GM12875 (cell line): ENCODE results near the gene STARD3.

Experiments
- H3K4me3 ChIP-seq: one replicate; pipeline ENCODE4 v1.5.1; 2011; ENCODE audit warnings: low read depth, low read length, control low read depth
- TF ChIP-seq, protein P1 (sequence below): IDR thresholded peaks from 2 replicates; pipeline ENCODE4 v1.5.1; 2011; ENCODE audit warnings: low read depth, mild to moderate bottlenecking, control low read depth, inconsistent platforms, low read length, moderate library complexity, borderline replicate concordance; ENCODE audit not compliant: insufficient read depth

Gene STARD3

DNA sequence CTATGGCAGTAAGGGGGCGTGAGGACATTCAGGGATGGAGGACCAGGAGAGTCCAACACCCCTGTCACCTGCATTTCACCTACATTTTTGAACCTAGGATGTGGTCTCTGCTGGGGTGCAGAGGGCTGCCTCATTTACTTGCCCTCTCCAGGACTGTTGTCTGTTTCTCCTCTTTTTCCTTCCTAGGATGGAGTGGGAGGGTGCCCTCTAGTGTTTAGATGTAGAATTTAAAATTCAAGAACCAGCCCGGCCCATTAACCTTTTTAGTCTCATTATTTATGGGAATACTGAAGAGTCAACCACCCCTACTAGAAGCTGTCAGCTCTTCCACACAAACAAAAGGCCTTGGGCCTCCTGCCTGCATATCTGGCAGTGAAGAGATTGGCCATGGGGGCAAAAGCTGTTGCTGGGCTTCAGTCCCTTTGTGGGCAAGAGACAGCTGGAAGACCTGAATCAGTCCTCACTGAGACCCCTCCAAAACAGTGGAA is 2.5 kb upstream of the STARD3 start:
- TF ChIP-seq, protein P1, sequence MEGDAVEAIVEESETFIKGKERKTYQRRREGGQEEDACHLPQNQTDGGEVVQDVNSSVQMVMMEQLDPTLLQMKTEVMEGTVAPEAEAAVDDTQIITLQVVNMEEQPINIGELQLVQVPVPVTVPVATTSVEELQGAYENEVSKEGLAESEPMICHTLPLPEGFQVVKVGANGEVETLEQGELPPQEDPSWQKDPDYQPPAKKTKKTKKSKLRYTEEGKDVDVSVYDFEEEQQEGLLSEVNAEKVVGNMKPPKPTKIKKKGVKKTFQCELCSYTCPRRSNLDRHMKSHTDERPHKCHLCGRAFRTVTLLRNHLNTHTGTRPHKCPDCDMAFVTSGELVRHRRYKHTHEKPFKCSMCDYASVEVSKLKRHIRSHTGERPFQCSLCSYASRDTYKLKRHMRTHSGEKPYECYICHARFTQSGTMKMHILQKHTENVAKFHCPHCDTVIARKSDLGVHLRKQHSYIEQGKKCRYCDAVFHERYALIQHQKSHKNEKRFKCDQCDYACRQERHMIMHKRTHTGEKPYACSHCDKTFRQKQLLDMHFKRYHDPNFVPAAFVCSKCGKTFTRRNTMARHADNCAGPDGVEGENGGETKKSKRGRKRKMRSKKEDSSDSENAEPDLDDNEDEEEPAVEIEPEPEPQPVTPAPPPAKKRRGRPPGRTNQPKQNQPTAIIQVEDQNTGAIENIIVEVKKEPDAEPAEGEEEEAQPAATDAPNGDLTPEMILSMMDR = peak; percentile 56; the same call in 1 of the 2 replicates

DNA sequence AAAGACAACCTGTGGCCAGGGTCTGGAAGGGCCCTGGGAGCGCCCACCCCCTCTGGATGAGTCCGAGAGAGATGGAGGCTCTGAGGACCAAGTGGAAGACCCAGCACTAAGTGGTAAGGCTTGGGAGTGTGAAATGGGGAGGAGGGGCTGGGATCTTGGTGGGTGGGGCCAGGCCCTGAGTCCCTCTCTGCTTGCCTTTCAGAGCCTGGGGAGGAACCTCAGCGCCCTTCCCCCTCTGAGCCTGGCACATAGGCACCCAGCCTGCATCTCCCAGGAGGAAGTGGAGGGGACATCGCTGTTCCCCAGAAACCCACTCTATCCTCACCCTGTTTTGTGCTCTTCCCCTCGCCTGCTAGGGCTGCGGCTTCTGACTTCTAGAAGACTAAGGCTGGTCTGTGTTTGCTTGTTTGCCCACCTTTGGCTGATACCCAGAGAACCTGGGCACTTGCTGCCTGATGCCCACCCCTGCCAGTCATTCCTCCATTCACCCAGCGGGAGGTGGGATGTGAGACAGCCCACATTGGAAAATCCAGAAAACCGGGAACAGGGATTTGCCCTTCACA is 1.2 kb upstream of the STARD3 start:
- TF ChIP-seq, protein P1 = no peak
- no peak overlapping the region for H3K4me3 ChIP-seq

More for the DNA sequence above, 2.5 kb upstream of the STARD3 start:
- H3K4me3 ChIP-seq = no peak overlapping the region

DNA sequence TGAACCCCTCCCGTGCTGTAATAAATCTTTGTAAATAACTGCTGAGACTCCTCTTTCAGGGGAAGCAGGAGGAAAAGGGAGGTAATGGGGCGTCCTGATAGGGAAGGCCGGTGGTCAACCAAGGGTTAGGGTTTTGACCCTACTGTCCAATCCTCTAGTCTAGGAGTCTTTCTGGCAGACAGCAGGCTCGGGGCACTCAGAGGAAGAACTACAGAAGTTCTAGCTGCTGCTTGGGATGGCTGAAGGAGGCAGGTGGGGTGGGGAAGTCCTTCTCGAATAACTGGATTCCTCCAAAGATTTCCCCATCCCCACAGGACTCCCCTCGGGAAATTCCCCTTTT is 387 bp upstream of the STARD3 start:
- peak overlapping the region; percentile 84 for H3K4me3 ChIP-seq
- TF ChIP-seq, protein P1 = no peak

DNA sequence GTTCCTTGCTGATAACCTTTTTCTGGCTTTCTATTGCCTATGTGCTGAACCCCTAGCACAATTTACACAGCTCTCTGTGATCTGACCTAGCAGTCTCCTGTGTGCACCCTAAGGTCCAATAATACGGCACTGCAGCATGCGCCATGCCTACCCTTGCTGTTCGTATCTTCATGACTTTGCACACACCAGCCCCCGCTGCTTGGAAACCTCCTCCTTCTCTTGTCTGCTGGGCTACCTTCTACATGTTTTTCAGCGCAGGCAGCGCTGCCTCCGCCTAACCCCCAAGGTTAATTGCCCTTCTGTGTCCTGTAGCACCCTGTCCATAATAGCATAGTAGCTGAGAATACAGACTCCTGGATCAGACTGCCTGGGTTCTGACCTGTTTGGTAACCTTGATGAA is 1.4 kb downstream of the STARD3 start:
- TF ChIP-seq, protein P1 = no peak
- H3K4me3 ChIP-seq = peak overlapping the region; percentile 84

DNA sequence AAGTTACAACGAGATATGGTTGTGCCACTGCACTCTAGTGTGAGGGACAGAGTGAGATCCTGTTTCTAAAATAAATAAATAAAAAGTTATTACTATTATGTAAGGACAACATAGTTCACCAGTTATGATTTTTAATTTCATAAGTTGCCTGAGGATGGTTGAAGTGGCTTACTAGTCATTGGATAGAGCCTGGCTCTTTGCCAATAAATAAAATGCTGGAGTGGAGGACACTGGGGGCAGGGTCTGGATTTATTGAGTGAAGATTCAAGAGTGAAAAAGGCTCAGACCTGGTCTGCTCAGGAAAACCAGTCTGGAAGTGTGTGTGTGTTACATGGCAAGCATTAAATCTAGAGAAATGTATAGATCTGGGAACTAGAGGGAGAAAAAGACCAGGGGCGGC is 2.1 kb downstream of the STARD3 start:
- TF ChIP-seq, protein P1 = no peak
- no peak overlapping the region for H3K4me3 ChIP-seq

DNA sequence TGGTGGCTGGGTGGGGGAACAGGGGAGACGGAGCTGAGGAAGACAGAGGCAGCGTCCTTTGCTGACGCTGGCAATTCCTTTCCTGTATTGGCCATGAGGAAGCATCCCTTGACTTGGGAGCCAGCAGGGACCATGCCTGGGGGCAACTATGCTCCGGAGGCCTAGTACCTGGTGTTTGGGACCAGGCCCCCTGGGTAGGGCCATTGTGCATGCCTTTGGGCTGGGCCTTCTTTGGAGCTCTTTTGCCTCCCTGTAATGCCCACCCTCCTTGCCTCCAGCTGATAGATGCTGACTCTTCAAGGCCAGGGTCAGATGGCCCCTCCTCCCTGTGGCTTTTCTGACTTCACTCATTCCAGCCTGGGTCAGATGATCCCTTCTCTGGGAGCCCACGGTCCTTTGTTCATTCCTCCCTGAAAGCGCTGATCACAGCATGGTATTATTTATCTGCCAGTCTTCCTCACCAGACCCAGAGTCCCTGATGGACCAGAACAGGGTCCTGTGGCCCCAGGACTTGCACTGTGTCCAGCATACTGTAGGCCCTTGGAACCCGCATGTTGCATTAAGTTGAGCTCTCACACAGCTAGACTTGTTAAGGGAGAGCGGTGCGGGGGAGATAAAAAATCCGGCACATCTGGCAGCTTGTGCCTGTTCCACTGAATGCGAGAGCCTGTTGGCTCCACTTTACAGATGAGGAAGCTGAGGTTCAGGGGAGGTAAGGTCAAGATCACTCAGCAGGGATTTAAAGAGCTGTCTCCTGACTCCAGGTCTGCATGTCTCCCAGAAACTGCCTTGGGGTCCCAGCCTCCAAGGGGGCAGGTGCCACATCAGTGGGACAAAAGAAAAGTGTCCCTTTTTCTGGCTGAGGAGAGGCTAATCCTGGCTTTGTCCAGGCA is 2.9 kb downstream of the STARD3 start:
- no peak overlapping the region for H3K4me3 ChIP-seq

More for the DNA sequence above, 2.9 kb downstream of the STARD3 start:
- TF ChIP-seq, protein P1 = no peak
